Measurements from ENCODE around the gene RORB.

RORB gene

DNA sequence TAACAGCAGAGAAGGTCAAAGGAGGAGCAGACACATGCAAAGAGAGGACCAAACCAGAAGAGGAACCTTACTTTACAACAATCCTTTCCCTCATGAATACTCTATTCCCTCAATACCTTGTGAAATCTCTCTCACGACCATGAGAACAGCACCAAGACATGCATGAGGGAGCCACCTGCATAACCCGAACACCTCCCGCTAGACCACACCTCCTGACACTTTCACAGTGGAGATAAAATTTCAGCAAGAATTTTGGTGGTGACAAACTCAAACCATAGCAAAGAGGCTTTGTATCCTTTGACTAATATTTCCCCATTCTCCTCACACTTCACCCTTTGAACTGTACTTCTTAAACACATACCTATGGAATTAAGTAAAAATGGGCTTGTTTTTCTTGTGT is 101.7 kb downstream of the RORB start:
- no peak for DNase-seq (ENCODE audit: low read depth)

DNA sequence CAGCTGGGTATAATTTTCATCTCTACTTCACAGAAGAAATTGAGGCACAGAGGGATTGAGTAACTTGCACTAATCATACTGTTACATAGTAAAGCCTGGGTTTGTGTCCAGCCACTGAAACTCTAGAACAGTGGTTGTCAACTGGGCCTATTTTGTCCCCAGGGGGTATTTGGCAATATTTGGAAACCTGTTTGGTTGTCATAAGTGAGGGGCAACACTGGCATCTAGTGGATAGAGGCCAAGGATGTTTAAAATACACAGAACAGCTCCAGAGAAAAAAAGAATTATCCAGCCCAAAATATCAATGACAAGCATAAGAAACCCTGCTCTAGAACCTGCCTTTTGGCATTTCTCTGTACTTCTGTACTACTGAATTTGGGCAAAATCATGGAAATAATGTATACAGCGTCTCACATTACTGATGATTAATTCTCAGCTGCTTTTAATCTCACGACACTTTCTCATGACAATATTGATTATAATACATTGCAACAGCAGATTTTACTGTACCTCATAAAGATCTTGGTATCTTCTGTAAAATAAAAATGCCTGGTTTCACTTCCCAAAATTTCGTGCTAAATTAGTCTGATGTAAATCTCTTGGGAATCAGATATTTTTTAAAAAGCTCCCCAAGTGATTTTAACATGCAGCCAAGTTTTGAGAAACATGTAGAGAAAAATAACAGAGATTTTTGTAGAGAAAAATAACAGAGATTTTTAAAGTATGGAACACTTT is 112.7 kb downstream of the RORB start:
- DNase-seq (ENCODE audit: low read depth) = no peak

DNA sequence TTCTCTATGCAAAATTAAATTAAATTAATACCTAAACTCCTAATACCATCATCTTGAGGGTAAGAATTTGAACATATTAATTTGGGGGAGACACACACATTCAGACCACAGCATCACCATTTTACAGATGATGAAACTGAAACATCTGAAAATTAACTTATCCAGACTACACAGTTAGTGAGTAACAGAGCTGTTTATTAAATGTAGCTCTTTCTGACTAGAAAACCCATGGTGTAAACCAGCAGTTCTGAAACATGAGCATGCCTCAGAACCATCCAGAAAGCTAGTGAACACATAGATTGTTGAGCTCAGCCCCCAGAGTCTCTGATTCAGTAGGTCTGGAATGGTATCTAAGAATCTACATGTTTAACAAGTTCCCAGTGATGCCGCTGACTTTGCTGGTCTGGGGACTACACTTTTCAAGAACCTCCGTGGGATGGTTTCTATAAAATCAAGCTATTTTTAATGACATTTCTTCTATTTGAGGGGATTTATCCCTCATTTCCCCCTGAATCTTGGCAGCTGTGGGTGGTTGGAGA is 113.5 kb downstream of the RORB start:
- DNase-seq (ENCODE audit: low read depth) = no peak

DNA sequence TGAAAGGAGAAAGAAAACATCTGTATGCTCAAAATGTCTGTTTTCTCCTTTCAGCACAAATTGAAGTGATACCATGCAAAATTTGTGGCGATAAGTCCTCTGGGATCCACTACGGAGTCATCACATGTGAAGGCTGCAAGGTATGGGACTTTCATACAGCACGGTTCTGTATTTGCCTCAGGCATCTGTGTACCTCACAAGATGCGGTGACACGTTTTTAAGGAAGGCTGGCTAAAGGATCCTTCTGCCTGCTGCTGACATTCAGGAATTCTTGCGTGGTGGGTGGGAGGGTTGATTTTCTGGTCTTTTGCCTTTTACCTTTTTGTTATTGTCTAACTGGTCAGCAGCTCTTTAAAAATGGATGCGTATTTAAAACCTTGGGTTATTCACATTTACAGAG is 133.1 kb downstream of the RORB start:
- DNase-seq (ENCODE audit: low read depth) = no peak

DNA sequence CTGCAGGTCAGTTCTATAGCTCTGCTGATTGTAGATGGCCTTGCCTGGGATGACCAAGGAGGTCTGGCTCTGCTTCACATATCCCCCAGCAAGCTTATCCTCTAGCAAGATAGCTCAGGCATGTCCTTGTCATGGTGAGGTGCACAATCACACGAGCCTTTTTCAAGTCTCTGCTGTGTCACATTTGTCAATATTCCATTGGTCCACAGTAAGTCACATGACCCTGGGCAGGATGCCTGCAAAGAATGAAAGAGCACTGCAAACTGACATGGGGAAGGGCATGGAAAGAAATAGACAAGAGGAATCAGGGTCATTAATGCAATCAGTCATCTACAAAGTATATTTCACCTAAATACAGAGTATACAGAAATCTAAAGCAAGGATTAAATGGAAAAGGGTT is 142.0 kb downstream of the RORB start:
- no peak for DNase-seq (ENCODE audit: low read depth)

DNA sequence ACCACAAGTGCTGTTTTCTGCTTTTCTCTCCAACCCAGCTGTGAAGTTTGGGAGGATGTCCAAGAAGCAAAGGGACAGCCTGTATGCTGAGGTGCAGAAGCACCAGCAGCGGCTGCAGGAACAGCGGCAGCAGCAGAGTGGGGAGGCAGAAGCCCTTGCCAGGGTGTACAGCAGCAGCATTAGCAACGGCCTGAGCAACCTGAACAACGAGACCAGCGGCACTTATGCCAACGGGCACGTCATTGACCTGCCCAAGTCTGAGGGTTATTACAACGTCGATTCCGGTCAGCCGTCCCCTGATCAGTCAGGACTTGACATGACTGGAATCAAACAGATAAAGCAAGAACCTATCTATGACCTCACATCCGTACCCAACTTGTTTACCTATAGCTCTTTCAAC is 145.2 kb downstream of the RORB start:
- no peak for DNase-seq (ENCODE audit: low read depth)

DNA sequence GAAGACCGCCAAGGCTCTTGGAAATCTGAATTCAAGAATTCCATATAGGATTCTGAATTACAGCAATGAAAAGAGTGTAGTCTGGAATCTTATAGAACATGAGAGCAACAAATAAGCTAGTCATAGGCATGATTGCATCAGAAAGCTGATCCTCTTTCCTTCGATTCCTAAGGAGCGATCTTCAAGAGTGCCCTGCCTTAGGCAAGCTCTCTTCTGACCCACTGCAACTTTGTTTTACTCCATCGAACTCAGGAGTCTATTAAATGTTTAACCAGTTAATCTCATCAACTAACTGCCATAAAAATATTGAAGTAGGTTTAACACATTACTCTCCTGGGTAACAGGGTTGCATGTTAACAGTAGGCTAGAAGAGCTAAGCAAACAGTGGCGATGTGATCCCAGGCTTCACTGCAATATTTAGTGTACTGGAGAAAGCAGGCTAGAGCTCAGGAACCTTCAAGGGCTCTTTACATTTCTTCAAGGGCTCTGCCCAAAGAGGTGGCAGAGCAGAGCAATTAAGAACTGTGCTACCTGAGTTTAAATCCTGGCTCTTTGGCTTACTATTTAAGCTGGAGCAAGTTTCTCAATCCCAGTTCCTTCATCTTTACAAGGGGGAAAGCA is 146.3 kb downstream of the RORB start:
- no peak for DNase-seq (ENCODE audit: low read depth)

DNA sequence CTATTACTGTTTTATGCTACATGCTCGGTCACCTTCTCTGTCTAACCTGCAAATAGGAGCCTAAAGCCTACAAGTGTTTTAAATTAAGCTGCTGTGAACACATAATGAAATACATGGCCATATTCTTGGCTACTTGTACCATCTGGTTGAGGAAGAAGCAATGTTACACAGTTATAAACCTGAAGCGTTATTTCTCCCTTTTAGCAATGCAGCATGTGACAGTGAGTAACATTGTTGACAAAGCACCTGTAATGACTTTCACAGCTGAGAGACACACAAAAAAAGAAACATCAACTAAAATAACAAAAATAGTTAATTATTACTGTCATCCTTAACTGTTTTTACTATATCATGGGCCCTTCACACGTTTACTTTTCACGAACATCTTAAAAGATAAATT is 146.9 kb downstream of the RORB start:
- no peak for DNase-seq (ENCODE audit: low read depth)

DNA sequence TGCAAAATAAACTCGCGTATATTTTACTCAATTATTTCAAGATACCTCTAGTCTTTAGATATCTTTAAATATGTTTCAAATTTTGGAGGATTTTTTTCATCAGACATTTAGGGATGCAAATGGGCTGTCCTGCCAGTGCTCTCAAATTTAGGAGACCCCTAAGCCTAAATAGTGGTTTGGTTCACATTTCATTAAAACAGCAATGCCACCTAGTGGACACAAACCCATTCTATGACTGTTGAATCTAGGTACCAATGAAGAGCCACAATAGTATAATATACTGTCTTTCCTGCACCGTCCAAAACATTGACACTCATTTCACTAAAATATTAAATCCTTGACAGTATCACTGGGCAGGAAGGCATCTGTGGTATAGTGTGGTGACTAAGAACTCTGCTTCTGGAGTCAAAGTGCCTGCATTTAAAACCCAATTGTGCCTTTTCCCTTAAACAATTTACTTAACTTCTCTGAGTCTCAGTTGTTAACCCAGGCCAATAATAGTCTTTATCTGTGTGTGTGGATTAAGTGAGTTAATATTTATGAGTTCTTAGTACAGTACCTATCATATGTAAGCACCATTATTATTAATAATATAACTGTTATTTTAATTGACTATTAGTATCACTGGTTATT is 148.0 kb downstream of the RORB start:
- no peak for DNase-seq (ENCODE audit: low read depth)

DNA sequence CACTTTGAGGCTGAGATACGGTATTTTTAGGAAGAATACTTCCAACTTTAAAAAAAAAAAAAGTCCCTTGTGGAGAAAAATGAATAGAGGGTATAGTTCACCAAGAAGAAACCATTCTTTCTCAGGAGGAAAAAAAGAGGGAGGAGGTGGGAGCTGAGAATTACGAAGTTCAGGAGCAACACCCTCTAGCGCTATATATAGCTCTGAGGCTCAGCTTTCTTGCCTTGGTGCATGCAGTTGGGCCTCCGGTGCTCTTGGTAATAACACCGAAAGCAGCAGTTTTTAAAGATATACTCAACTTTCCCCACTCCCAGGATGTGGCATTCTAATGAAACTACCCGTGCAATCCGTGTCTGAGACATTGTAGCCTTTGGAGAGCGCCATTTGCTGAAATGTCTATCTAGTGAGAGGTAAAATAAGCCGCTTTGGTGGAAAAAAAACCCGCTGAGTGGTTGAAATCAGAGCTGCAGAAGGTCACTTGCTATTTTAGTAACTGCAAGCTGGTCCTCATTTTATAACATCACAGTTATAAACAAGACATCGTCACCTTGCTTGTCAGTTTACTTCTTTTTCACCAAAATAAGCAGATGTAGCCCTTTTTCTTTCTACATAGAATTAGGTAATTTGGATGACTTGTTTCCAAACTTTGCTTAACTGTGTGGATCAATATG is 156.4 kb downstream of the RORB start:
- DNase-seq (ENCODE audit: low read depth) = no peak

DNA sequence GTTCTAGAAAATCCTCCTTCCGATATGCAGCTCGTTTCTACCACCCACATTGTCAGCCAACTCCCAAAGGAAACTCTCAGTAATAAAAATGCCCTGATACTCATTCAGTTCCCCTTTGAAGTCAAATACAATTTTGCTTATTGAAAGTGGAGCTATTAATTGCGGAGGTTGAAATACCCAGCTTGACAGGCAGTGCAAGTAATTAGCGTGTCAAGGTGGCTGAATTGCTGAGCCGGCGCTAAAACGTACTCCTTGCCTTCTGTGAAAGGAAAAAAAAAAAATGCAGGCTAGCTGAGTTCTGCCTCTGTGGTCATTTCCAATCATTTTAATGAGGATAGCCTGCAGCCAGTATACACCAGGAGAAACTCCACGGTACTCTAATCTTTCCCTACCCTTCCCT is 165.5 kb downstream of the RORB start:
- DNase-seq (ENCODE audit: low read depth) = no peak

DNA sequence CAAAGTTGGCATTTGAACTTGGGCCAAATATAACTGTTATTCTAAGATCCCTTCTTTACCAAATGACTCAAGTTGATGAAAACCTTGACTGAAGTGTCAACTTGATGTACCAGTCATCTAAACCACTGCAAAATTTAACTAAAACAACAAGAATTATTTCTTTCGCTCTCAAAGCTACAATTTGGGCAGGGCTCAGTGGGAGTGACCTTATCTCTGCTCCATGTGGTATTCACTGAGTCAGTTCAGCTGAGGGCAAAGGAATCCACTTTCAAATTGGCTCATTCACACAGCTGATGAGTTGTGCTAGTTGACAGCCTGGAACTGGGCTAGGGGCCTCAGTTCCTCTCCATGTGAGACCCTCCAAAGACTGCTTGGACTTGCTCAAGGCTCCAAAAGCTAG is 166.3 kb downstream of the RORB start:
- no peak for DNase-seq (ENCODE audit: low read depth)

DNA sequence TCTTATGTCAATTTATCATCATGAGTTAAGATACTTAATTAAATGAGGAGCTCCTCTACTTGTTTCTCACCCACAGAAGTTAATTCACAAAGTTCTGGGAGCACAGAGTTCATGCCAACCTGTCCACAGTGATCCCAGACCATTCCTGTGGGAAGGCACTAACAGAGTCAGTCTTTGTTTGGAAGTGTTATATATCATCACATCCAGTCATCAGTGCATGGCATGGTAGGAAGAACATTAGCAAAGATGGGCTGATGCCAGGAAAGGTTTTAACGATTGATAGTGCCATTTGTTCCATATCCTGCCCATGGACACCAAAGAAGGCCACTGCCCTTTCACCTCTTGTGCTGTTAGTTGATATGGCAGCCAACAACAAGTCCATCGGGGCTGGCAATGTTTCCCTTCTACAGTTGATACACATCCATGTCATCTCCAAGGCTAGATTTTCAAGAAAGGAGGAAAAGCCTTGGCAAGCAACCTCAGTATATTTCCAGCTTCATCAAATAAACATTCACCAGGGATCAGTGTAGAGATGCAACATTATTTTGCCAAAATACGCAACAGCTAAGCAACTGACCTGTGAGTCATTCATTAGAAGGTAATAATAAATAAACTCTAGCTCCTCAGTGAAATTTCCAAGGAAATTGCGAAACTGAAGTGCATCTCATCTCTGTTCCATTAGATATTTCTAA is 169.6 kb downstream of the RORB start:
- DNase-seq (ENCODE audit: low read depth) = no peak

DNA sequence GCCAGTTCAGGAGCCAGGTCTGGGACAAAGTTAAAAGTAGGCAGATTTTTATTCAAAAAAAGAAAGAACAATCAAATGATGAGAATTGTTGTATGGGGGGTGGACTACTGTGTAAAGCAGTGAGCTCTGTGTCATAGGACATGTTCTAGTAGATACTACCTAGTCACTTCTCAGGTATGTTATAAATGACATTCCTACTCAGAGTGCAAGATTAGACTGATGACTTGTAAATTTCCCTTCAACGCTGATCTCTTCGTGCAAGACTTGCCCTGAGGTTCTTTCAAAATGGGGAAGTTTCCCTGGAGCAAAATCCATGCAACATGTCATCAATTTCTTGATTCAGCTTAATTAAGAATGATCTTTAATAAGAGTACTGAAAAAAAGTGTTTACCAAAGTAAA is 175.1 kb downstream of the RORB start:
- DNase-seq (ENCODE audit: low read depth) = no peak

DNA sequence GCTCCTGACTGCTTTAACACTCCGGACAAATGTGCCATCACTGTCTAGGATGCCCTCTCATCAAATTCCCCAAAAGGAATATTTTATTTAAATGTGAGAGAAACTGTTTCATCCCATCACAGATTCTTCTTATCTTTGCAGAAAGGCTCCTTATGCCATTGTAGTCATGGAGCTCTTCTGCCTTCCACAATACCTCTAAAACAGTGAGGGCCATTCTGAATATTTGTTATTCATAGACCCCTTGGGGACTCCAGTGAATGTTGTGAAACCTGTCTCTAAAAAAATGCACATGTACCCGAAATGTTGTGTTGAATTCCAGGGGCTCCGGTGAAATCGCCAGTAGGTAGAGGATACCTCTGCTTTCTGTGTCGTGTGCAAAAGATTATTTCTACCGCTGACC is 176.9 kb downstream of the RORB start:
- DNase-seq (ENCODE audit: low read depth) = no peak

DNA sequence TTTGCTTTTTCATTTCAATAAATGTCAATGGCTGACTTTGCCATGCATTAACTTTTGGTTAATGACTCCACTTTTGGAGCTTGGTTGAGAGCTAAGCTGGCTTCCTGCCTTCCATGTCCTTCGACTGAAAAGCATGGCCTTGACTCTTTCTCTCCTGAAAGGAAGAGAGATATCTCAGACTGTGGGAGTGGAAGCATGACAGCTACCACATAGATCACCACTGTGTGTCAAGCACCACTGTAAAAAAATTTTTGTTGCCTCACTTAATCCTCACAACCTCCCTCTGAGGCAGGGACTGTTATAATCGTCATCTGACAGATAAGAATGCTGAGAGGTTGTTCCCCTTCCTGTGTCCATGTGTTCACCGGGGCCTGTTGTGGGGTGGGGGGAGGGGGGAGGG is 184.8 kb downstream of the RORB start:
- no peak for DNase-seq (ENCODE audit: low read depth)

DNA sequence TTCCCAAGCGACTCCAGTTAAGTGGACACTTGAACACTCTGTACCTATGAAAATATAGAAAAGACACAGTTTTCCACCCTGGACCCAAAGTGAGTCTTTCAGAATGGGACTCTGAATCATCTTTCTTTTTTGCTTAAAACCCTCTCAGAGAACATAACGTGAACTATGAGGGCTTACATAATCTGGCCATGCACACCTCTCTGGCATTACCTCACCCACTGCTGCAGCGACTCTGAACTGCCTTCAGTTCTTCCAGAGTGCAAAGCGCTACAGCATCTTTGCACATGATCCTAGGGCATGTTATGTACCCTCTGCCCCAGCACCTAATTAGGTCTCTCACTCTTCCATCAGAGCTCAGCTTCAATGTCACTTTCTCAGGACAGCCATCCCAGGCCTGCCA is 186.2 kb downstream of the RORB start:
- DNase-seq (ENCODE audit: low read depth) = no peak

DNA sequence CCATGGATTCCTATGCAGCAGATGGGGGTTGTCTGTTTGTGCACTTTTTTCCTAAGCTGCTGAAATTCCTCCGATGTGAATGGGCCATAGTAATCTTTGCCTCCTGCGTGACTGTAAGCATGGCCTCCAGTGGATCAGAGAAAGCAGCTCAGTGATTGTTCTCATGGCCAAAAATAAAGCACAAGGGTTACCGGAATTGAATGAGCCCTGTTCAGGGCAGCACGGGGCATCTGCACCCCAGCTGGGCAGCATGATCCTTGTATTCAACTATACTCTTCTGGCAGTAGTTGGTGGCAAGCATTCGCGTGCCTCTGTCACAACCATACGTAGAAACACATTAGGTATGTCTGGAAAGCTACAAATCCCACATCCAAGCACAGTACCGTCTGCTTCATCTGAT is 193.9 kb downstream of the RORB start:
- no peak for DNase-seq (ENCODE audit: low read depth)

DNA sequence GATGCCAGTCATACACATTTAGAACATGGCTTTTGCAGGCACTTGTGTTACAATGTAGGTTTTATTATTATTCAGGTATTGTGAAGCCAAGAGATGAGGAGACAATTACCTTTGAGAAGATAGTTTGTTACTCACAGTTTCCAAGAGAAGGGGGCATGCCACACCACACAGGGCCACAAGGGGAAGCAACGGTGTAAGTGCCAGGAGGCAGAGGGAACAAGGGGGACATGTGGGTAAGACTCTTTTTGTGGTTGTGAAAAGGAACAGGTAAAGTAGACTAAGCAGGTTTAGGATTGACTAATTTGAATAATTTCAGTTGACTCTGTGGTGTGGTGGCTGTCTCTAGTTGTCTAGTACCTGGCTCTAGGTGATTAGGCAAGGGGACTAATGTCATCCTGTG is 199.4 kb downstream of the RORB start:
- DNase-seq (ENCODE audit: low read depth) = no peak

DNA sequence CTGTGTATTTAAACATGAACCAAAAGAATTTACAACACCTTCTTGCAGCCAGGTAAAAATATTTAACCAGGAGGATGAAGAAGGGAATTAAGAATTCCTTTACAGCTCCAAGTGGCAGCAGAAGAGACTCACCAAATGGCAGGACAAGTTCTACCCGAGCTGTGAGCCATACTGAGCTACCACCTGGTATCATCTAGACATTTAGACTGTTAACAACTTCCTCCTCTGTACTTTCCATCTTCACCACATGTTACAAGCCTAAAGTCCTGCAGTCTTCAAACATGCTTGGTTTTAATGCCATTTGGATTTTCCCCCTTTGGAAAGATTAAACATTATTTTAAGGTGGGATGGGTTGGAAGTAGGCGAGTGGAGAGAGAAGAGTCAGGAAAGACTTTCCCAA is 200.4 kb downstream of the RORB start:
- no peak for DNase-seq (ENCODE audit: low read depth)

DNA sequence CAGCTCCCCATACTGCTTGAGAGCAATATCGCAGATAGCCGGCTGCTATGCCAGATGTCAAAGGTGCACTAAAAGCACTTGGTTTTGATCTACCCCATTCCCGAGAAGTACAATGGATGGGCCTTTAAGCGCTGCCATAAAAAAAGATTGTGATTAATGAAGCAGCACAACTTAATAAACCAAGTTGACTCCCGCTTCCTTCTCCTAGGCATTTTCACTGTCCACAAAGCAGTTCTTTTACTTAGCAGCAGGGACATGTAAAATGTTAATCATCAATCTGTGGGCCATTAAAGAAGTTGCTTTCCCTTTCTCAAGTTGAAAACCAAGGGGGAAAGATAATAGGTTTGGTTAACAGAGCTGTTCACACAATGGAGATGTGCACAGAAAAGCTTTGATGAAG is 214.2 kb downstream of the RORB start:
- DNase-seq (ENCODE audit: low read depth) = no peak

DNA sequence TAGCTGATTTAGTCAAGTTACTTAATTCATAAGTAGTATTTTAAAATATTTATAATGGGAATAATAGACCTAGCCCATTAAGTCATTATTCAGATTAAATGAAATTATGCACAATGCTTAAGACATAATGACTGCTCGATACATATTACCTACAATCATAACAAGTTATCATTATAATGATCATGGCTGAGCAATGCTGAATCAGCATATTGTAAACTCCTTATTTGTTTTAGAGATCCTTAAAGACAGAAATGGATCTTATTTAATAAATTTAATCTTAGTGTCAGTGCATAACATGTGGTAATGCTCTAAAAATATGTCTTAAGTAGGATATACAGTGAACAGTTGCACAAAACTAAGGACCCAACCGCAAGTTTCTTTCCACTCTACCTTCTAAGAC is 221.6 kb downstream of the RORB start:
- DNase-seq (ENCODE audit: low read depth) = no peak
